T-helper 1 cell treated with Interleukin-12 subunit alpha and Interleukin-12 subunit beta and Interleukin-4 antibody, amounts not matched to agents 30 μg/mL and 1 μg/mL, for 36 hours (primary cell): Measurements from ENCODE around the gene PARM1.
"Not testable (repeated sequence)": the region's sequence is repeated elsewhere in the genome, so short reads cannot be mapped to it uniquely, and the experiment has no call there.

ENCODE experiments used
- H3K27ac Mint-ChIP-seq: one replicate; pipeline ENCODE4 v1.8.0; 2021; ENCODE audit warnings: mild to moderate bottlenecking, mixed read lengths
- H3K27me3 Mint-ChIP-seq: one replicate; pipeline ENCODE4 v1.8.0; 2021; ENCODE audit warnings: low read depth, mixed read lengths
- H3K36me3 Mint-ChIP-seq: one replicate; pipeline ENCODE4 v1.8.0; 2021; ENCODE audit warnings: low read depth, mixed read lengths
- H3K4me1 Mint-ChIP-seq: one replicate; pipeline ENCODE4 v1.8.0; 2021; ENCODE audit warnings: low read depth, mixed read lengths
- H3K4me3 Mint-ChIP-seq: one replicate; pipeline ENCODE4 v1.8.0; 2021; ENCODE audit warnings: mild to moderate bottlenecking, moderate library complexity, mixed read lengths
- H3K9me3 Mint-ChIP-seq: one replicate; pipeline ENCODE4 v1.8.0; 2021; ENCODE audit warnings: mixed read lengths

The PARM1 gene

GRCh38 chr4:74990276-74990875, 57.5 kb downstream of the PARM1 start:
- H3K9me3 Mint-ChIP-seq, result no peaks in the 10 kb centered on the region
- no peaks in the 10 kb centered on the region for H3K27me3 Mint-ChIP-seq
- H3K4me1 Mint-ChIP-seq, result no peaks in the 10 kb centered on the region
- H3K4me3 Mint-ChIP-seq, result no peak overlapping the region
- H3K27ac Mint-ChIP-seq, result no peak overlapping the region
- H3K36me3 Mint-ChIP-seq, result no peaks in the 10 kb centered on the region

GRCh38 chr4:74994436-74994835, 61.5 kb downstream of the PARM1 start:
- H3K36me3 Mint-ChIP-seq, H3K4me1 Mint-ChIP-seq, H3K27me3 Mint-ChIP-seq, H3K9me3 Mint-ChIP-seq, H3K4me3 Mint-ChIP-seq, H3K27ac Mint-ChIP-seq: not testable (repeated sequence)

- H3K4me3 Mint-ChIP-seq, result no peak overlapping the region
- no peaks in the 10 kb centered on the region for H3K4me1 Mint-ChIP-seq
- H3K36me3 Mint-ChIP-seq, result no peaks in the 10 kb centered on the region
- no peaks in the 10 kb centered on the region for H3K27me3 Mint-ChIP-seq
- H3K9me3 Mint-ChIP-seq, result no peaks in the 10 kb centered on the region
- H3K27ac Mint-ChIP-seq, result no peak overlapping the region
Measured at GRCh38 chr4:74996996-74997395, 64.1 kb downstream of the PARM1 start.

- no peak overlapping the region for H3K27ac Mint-ChIP-seq
- no peaks in the 10 kb centered on the region for H3K9me3 Mint-ChIP-seq
- no peaks in the 10 kb centered on the region for H3K36me3 Mint-ChIP-seq
- H3K4me3 Mint-ChIP-seq, result no peak overlapping the region
- no peaks in the 10 kb centered on the region for H3K27me3 Mint-ChIP-seq
- no peaks in the 10 kb centered on the region for H3K4me1 Mint-ChIP-seq
Measured at GRCh38 chr4:74997948-74998729, 65.2 kb downstream of the PARM1 start.

GRCh38 chr4:74999714-75000309, 66.9 kb downstream of the PARM1 start:
- H3K4me1 Mint-ChIP-seq, result no peaks in the 10 kb centered on the region
- H3K27ac Mint-ChIP-seq, result no peak overlapping the region
- H3K4me3 Mint-ChIP-seq, result no peak overlapping the region
- H3K9me3 Mint-ChIP-seq, result peaks cover 2% of the 10 kb centered on the region
- no peaks in the 10 kb centered on the region for H3K36me3 Mint-ChIP-seq
- H3K27me3 Mint-ChIP-seq, result no peaks in the 10 kb centered on the region

- Mint-ChIP-seq H3K27me3 (no peaks in the 10 kb centered on the region), H3K4me3 (no peak overlapping the region), H3K4me1 (no peaks in the 10 kb centered on the region), H3K36me3 (no peaks in the 10 kb centered on the region), H3K27ac (no peak overlapping the region), H3K9me3 (peaks cover 2% of the 10 kb centered on the region)
Measured at GRCh38 chr4:75001871-75002270, 69.0 kb downstream of the PARM1 start.

GRCh38 chr4:75002381-75002780, 69.5 kb downstream of the PARM1 start:
- no peaks in the 10 kb centered on the region for H3K4me1 Mint-ChIP-seq
- peaks cover 4% of the 10 kb centered on the region for H3K9me3 Mint-ChIP-seq
- no peak overlapping the region for H3K4me3 Mint-ChIP-seq
- no peaks in the 10 kb centered on the region for H3K27me3 Mint-ChIP-seq
- H3K36me3 Mint-ChIP-seq, result no peaks in the 10 kb centered on the region
- no peak overlapping the region for H3K27ac Mint-ChIP-seq

- no peak overlapping the region for H3K27ac Mint-ChIP-seq
- no peaks in the 10 kb centered on the region for H3K4me1 Mint-ChIP-seq
- no peaks in the 10 kb centered on the region for H3K36me3 Mint-ChIP-seq
- H3K4me3 Mint-ChIP-seq, result no peak overlapping the region
- no peaks in the 10 kb centered on the region for H3K27me3 Mint-ChIP-seq
- H3K9me3 Mint-ChIP-seq, result peaks cover 15% of the 10 kb centered on the region
Measured at GRCh38 chr4:75003979-75004378, 71.1 kb downstream of the PARM1 start.

- Mint-ChIP-seq H3K4me3 (no peak overlapping the region), H3K36me3 (no peaks in the 10 kb centered on the region), H3K9me3 (peaks cover 21% of the 10 kb centered on the region), H3K27ac (no peak overlapping the region), H3K4me1 (no peaks in the 10 kb centered on the region), H3K27me3 (no peaks in the 10 kb centered on the region)
Measured at GRCh38 chr4:75004755-75005668, 72.1 kb downstream of the PARM1 start.

GRCh38 chr4:75005727-75006126, 72.8 kb downstream of the PARM1 start:
- no peaks in the 10 kb centered on the region for H3K27me3 Mint-ChIP-seq
- no peaks in the 10 kb centered on the region for H3K4me1 Mint-ChIP-seq
- H3K36me3 Mint-ChIP-seq, result no peaks in the 10 kb centered on the region
- peaks cover 21% of the 10 kb centered on the region for H3K9me3 Mint-ChIP-seq
- no peak overlapping the region for H3K27ac Mint-ChIP-seq
- H3K4me3 Mint-ChIP-seq, result no peak overlapping the region

- H3K9me3 Mint-ChIP-seq, result peaks cover 21% of the 10 kb centered on the region
- H3K4me1 Mint-ChIP-seq, result no peaks in the 10 kb centered on the region
- H3K4me3 Mint-ChIP-seq, result no peak overlapping the region
- no peaks in the 10 kb centered on the region for H3K27me3 Mint-ChIP-seq
- no peaks in the 10 kb centered on the region for H3K36me3 Mint-ChIP-seq
- H3K27ac Mint-ChIP-seq, result no peak overlapping the region
Measured at GRCh38 chr4:75007891-75008290, 75.0 kb downstream of the PARM1 start.

GRCh38 chr4:75009138-75009537, 76.2 kb downstream of the PARM1 start:
- peaks cover 18% of the 10 kb centered on the region for H3K9me3 Mint-ChIP-seq
- H3K4me3 Mint-ChIP-seq, result no peak overlapping the region
- H3K36me3 Mint-ChIP-seq, result no peaks in the 10 kb centered on the region
- no peak overlapping the region for H3K27ac Mint-ChIP-seq
- H3K27me3 Mint-ChIP-seq, result no peaks in the 10 kb centered on the region
- no peaks in the 10 kb centered on the region for H3K4me1 Mint-ChIP-seq

- H3K9me3 Mint-ChIP-seq, result peaks cover 18% of the 10 kb centered on the region
- no peaks in the 10 kb centered on the region for H3K27me3 Mint-ChIP-seq
- H3K27ac Mint-ChIP-seq, result no peak overlapping the region
- H3K4me3 Mint-ChIP-seq, result no peak overlapping the region
- no peaks in the 10 kb centered on the region for H3K4me1 Mint-ChIP-seq
- H3K36me3 Mint-ChIP-seq, result no peaks in the 10 kb centered on the region
Measured at GRCh38 chr4:75011131-75011795, 78.3 kb downstream of the PARM1 start.

GRCh38 chr4:75015627-75016026, 82.7 kb downstream of the PARM1 start:
- H3K36me3 Mint-ChIP-seq, result no peaks in the 10 kb centered on the region
- H3K27me3 Mint-ChIP-seq, result no peaks in the 10 kb centered on the region
- no peaks in the 10 kb centered on the region for H3K9me3 Mint-ChIP-seq

More at GRCh38 chr4:75015627-75016026, 82.7 kb downstream of the PARM1 start:
- Mint-ChIP-seq H3K4me1 (no peaks in the 10 kb centered on the region), H3K27ac (no peak overlapping the region), H3K4me3 (no peak overlapping the region)
